GM12878 (cell line): ENCODE results near the gene ITGB2. TPM values are rescaled to one million over a fixed set of nuclear protein-coding genes. Genes with fewer than 3 reads are reported as not detected.

ENCODE experiments used
- ATAC-seq: fragments of 200-7000 bp; cut with Tn5 transposase; 3 replicates; pipeline ENCODE4 v1.9.1; 2020; ENCODE audit warnings: mild to moderate bottlenecking, moderate library complexity
- BruUV-seq: library from RNA; stranded (reverse); fragments of 400-500 nt; replicated peaks from 2 replicates; lab custom pipeline; 2021; lab: Mats Ljungman, UMichigan
- CTCF ChIA-PET: fragments of 300-600 bp; sonication (Branson Sonifier 250); formaldehyde crosslinking; extraction: SDS; loops from one replicate; lab custom pipeline; 2021; ENCODE audit warnings: inconsistent platforms; lab: Yijun Ruan, JAX
- POLR2A ChIA-PET: fragments of 350-600 bp; formaldehyde crosslinking; extraction: SDS; loops from one replicate; lab custom pipeline; 2021; ENCODE audit warnings: inconsistent platforms; lab: Charles Lee
- RAD21 ChIA-PET: fragments of 300-600 bp; sonication (Branson Sonifier 250); formaldehyde crosslinking; loops from one replicate; lab custom pipeline; 2023; ENCODE audit warnings: antibody characterized with exemption; ENCODE audit not compliant: unreplicated experiment; lab: Charles Lee
- SMC1A ChIA-PET: fragments of 300-600 bp; sonication (Branson Sonifier 250); formaldehyde crosslinking; loops from one replicate; lab custom pipeline; 2023; ENCODE audit not compliant: unreplicated experiment, uncharacterized antibody; lab: Charles Lee
- DNase-seq: peaks from one replicate; pipeline ENCODE4 v3.0.0-alpha.2; 2011; ENCODE audit warnings: low read depth, low spot score
- FAIRE-seq: peaks from 3 replicates; lab custom pipeline; 2011; peaks lifted over from hg19 to GRCh38; lab: Jason Lieb, UNC
- H2AFZ ChIP-seq: 2 replicates; pipeline ENCODE4 v1.6.0; 2011; ENCODE audit warnings: low read depth, low read length, control low read depth; ENCODE audit not compliant: control insufficient read depth
- H3K27ac ChIP-seq: 2 replicates; pipeline ENCODE4 v1.5.1; 2011; ENCODE audit warnings: control low read depth; ENCODE audit not compliant: control insufficient read depth, insufficient read depth
- H3K27me3 ChIP-seq, 2 experiments: replicated peaks in 1 of 2; 2 replicates each; pipeline versions ENCODE4 v1.6.0 to v1.6.1; 2011; ENCODE audit warnings: low read length in 1 of 2; ENCODE audit not compliant: control insufficient read depth in 2 of 2, insufficient read depth in 2 of 2
- H3K36me3 ChIP-seq, 2 experiments: 2 replicates each; pipeline ENCODE4 v1.5.1; 2011; ENCODE audit warnings: low read length in 1 of 2; ENCODE audit not compliant: control insufficient read depth in 2 of 2, insufficient read depth in 2 of 2
- H3K4me1 ChIP-seq: 2 replicates; pipeline ENCODE4 v1.6.1; 2011; ENCODE audit warnings: mild to moderate bottlenecking, low read length, moderate library complexity, mixed read lengths; ENCODE audit not compliant: control insufficient read depth, insufficient read depth
- H3K4me2 ChIP-seq: 2 replicates; pipeline ENCODE4 v1.6.0; 2011; ENCODE audit warnings: control low read depth; ENCODE audit not compliant: control insufficient read depth, insufficient read depth
- H3K4me3 ChIP-seq: fragments of 200-600 bp; sonication (generic); 2 replicates; pipeline ENCODE4 v1.5.1; 2016
- H3K79me2 ChIP-seq: 2 replicates; pipeline ENCODE4 v1.6.0; 2011; ENCODE audit warnings: low read length; ENCODE audit not compliant: control insufficient read depth, insufficient read depth
- H3K9ac ChIP-seq: 2 replicates; pipeline ENCODE4 v1.8.0; 2011; ENCODE audit warnings: low read length, control low read depth, mixed read lengths; ENCODE audit not compliant: control insufficient read depth, insufficient read depth
- H3K9me3 ChIP-seq: replicated peaks from 3 replicates; pipeline ENCODE4 v1.5.1; 2011; ENCODE audit warnings: mild to moderate bottlenecking, low read length; ENCODE audit not compliant: control insufficient read depth, insufficient read depth
- H4K20me1 ChIP-seq: 2 replicates; pipeline ENCODE4 v1.6.0; 2011; ENCODE audit not compliant: control insufficient read depth, insufficient read depth
- MYC ChIP-seq: IDR thresholded peaks from 2 replicates; pipeline ENCODE4 v1.6.1; 2011; ENCODE audit warnings: mild to moderate bottlenecking, low read length, moderate library complexity, inconsistent platforms; ENCODE audit not compliant: insufficient read depth, insufficient replicate concordance, insufficient read length, severe bottlenecking
- WGBS: methylation state at CpG from one replicate; pipeline ENCODE4 v1.1.6; 2016; ENCODE audit warnings: low lambda C conversion rate; ENCODE audit not compliant: insufficient replicate concordance, insufficient coverage; ENCODE audit errors: missing lambda C conversion rate; 5-methylcytosine and 5-hydroxymethylcytosine counted together
- in situ Hi-C: fragments of 300-500 bp; cut with MboI; formaldehyde crosslinking; loops from 9 replicates; pipeline ENCODE4 v1.14.3; 2018; ENCODE audit warnings: mixed read lengths
- intact Hi-C: fragments of 100-400 bp; cut with micrococcal nuclease; formaldehyde crosslinking; loops from one replicate; pipeline ENCODE4 v1.14.2; 2022; ENCODE audit not compliant: unreplicated experiment
- polyA plus RNA-seq, 11 experiments: library from polyadenylated mRNA; depleted of rRNA in 4 of 11; unstranded in 6 of 11; stranded (reverse) in 5 of 11; fragments of >200 nt; fragmentation: Nextera tagmentation in 4 of 11; fragmentation: Illumina TruSeq in 1 of 11; extraction: Ambion mirVana in 4 of 11; extraction: Trizol in 1 of 11; gene quantifications; 1 replicate in 1 of 11; 2 replicates in 10 of 11; pipeline versions ENCODE4 v1.2.1 to v1.2.3, GENCODE V29; 2011 to 2016; ENCODE audit warnings: inconsistent platforms in 2 of 11, missing spikeins in 2 of 11, low read depth in 1 of 11
- total RNA-seq, 4 experiments: library from RNA; depleted of rRNA in 3 of 4; stranded (reverse); fragments of >200 nt in 3 of 4; fragmentation: Illumina TruSeq in 1 of 4; extraction: Trizol in 1 of 4; gene quantifications; 2 replicates each; pipeline versions ENCODE4 v1.2.1 to v1.2.3, GENCODE V29; 2013 to 2021
- TF ChIP-seq, protein P1 (sequence below), 3 experiments: IDR thresholded peaks in 2 of 3; conservative IDR thresholded peaks in 1 of 3; 2 replicates each; pipeline ENCODE4 v1.5.1; 2011; ENCODE audit warnings: low read depth in 3 of 3, low read length in 3 of 3, mild to moderate bottlenecking in 3 of 3, control low read depth in 2 of 3, moderate library complexity in 2 of 3, inconsistent platforms in 1 of 3, mixed read lengths in 1 of 3; ENCODE audit not compliant: control insufficient read depth in 2 of 3, insufficient read depth in 1 of 3; ENCODE audit errors: extremely low read depth in 1 of 3

ITGB2 gene
- total and polyA plus RNA-seq, 10 of the 15 experiments (the other 5 are each of a cell fraction or from before 2014, with no cell fraction given): 8.0 to 172 (median 58.9) TPM

DNA sequence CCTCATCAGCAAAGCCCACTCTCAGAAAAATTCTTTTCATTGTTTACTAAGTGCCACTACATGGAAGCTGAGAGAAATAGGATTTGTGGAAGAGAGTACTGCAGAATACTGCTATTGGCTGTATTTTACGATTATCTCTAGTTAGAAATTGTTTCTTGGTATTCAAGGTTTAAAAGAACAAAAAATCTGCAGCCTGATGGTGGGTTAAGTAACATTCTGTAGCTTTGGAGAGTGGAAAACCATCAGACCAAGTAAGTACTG lies 74.5 kb downstream of the ITGB2 start:
- POLR2A ChIA-PET: no interaction called here
- CTCF ChIA-PET: interaction anchor here (1.0 to 1.7 kb wide), 4 partner anchors 10 to 95 kb away, joined by 3 to 5 read pairs (median 3); partner anchors contain the start of gene PTTG1IP
- peak overlapping the region; percentile 61 for H2AFZ ChIP-seq
- no peaks in the 10 kb centered on the region; a peak in 2 of 4 replicates for H3K27me3 ChIP-seq
- in situ Hi-C loops: no loop called here
- no peak overlapping the region for H3K27ac ChIP-seq
- no peaks in the 10 kb centered on the region for H3K79me2 ChIP-seq
- intact Hi-C loops: no loop called here
- 100% methylated on average over 1 of the region's 1 CpG for WGBS
- SMC1A ChIA-PET: interaction anchor here (0.9 kb wide), 1 partner anchor 36 kb away, joined by 3 read pairs; no protein-coding TSS in a partner anchor
- RAD21 ChIA-PET: no interaction called here
- DNase-seq: no peak
- H3K4me3 ChIP-seq: peak overlapping the region; percentile 47; the same call in 1 of the 2 replicates
- no peak overlapping the region; the same call in 1 of the 2 replicates for H3K9ac ChIP-seq
- peaks cover 0 to 12% of the 10 kb centered on the region in 2 experiments; a peak in 2 of 4 replicates for H3K36me3 ChIP-seq
- TF ChIP-seq, protein P1, sequence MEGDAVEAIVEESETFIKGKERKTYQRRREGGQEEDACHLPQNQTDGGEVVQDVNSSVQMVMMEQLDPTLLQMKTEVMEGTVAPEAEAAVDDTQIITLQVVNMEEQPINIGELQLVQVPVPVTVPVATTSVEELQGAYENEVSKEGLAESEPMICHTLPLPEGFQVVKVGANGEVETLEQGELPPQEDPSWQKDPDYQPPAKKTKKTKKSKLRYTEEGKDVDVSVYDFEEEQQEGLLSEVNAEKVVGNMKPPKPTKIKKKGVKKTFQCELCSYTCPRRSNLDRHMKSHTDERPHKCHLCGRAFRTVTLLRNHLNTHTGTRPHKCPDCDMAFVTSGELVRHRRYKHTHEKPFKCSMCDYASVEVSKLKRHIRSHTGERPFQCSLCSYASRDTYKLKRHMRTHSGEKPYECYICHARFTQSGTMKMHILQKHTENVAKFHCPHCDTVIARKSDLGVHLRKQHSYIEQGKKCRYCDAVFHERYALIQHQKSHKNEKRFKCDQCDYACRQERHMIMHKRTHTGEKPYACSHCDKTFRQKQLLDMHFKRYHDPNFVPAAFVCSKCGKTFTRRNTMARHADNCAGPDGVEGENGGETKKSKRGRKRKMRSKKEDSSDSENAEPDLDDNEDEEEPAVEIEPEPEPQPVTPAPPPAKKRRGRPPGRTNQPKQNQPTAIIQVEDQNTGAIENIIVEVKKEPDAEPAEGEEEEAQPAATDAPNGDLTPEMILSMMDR (IDR thresholded peaks at IDR 0.05 in 2 of 3, conservative IDR thresholded peaks at IDR 0.05 in 1 of 3; ENCODE audit: control insufficient read depth in 2 of 3, extremely low read depth in 1 of 3, insufficient read depth in 1 of 3, low read depth in 3 of 3, low read length in 3 of 3): 0 out of 6 replicates have a peak, but pooled peaks of 1 of the 3 experiments have one; percentile 2
- TF ChIP-seq MYC: no peak
- no peaks in the 10 kb centered on the region for H4K20me1 ChIP-seq
- ATAC-seq: no peak
- H3K9me3 ChIP-seq: no peaks in the 10 kb centered on the region
- no peak for FAIRE-seq
- H3K4me1 ChIP-seq: no peaks in the 10 kb centered on the region; the same call in 1 of the 2 replicates
- BruUV-seq: no TSS peak
- H3K4me2 ChIP-seq: peak overlapping the region; percentile 79
